SJCRH30 (cell line): ENCODE data around the gene KRTAP4-16. TPM values are rescaled to one million over a fixed set of nuclear protein-coding genes. Genes with fewer than 3 reads are reported as not detected.
"Not testable (repeated sequence)": the region's sequence is repeated elsewhere in the genome, so short reads cannot be mapped to it uniquely, and the experiment has no call there.

Experiments used
- DNase-seq, 2 experiments: peaks; one replicate each; pipeline ENCODE4 v3.0.0-alpha.2; 2015 to 2020
- H3K27ac ChIP-seq: fragments of 250-450 bp; sonication (Bioruptor Pico); 2 replicates; pipeline ENCODE4 v1.5.1; 2020; ENCODE audit warnings: mild to moderate bottlenecking, moderate library complexity
- H3K27me3 ChIP-seq: fragments of 250-450 bp; sonication (Bioruptor Pico); 2 replicates; pipeline ENCODE4 v1.5.1; 2020; ENCODE audit warnings: mild to moderate bottlenecking, moderate library complexity
- H3K36me3 ChIP-seq: fragments of 250-450 bp; sonication (Bioruptor Pico); 2 replicates; pipeline ENCODE4 v1.5.1; 2020; ENCODE audit warnings: mild to moderate bottlenecking, moderate library complexity
- H3K4me1 ChIP-seq: fragments of 250-450 bp; sonication (Bioruptor Pico); 2 replicates; pipeline ENCODE4 v1.5.1; 2020; ENCODE audit warnings: mild to moderate bottlenecking, moderate library complexity
- H3K4me3 ChIP-seq: fragments of 250-450 bp; sonication (Bioruptor Pico); 2 replicates; pipeline ENCODE4 v1.5.1; 2020; ENCODE audit warnings: mild to moderate bottlenecking, moderate library complexity
- H3K9me3 ChIP-seq: fragments of 250-450 bp; sonication (Bioruptor Pico); replicated peaks from 2 replicates; pipeline ENCODE4 v1.5.1; 2020; ENCODE audit warnings: mild to moderate bottlenecking, moderate library complexity
- total RNA-seq: library from RNA; depleted of rRNA; stranded (reverse); fragments of >200 nt; shearing (Covaris generic); gene quantifications from 2 replicates; pipeline ENCODE4 v1.2.3, GENCODE V29; 2014

KRTAP4-16 gene
- total RNA-seq, 1 experiment from 2014 or later, result not detected

DNA sequence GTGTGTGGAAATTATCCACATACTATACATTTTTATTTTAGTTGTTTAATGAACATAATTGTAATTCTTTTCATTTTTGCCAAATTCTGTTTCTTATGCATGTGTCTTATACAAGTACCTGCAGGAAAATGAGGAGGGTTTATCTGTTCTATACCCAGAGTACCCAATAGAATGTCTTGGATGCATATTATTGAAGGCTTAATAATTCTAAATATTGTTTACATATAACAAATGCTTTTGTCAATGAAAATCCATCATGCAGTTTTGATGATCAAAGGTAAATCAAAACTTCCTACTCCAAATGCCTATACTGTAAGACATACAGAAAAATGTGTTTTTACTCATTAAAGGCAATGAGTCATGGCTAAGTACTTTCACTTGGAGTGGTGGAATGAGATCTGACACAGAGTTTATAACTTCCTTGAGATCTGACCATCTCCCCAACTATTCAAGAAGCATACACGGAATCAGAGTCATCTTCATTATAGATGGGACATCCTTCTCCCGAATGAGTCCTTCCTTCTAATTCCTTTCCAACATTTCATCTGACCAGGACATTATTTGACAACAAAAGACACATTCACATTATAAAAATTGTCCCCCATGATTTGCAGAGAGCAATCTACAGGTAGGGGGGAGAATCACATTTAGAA lies 2.5 kb upstream of the KRTAP4-16 start:
- H3K27me3 ChIP-seq, H3K9me3 ChIP-seq, H3K27ac ChIP-seq, H3K36me3 ChIP-seq, DNase-seq, H3K4me1 ChIP-seq, H3K4me3 ChIP-seq: not testable (repeated sequence)

- Histone ChIP-seq H3K9me3 (0 out of 2 replicates have a peak, but pooled peaks cover 3% of the 10 kb centered on the region), H3K36me3 (no peaks in the 10 kb centered on the region), H3K4me1 (0 out of 2 replicates have a peak, but pooled peaks cover 2% of the 10 kb centered on the region), H3K27me3 (no peaks in the 10 kb centered on the region), H3K27ac (no peak overlapping the region), H3K4me3 (no peak overlapping the region)
- DNase-seq, result no peak
These were observed 1.9 kb upstream of the KRTAP4-16 start for GRCh38 chr17:41103896-41104295.

DNA sequence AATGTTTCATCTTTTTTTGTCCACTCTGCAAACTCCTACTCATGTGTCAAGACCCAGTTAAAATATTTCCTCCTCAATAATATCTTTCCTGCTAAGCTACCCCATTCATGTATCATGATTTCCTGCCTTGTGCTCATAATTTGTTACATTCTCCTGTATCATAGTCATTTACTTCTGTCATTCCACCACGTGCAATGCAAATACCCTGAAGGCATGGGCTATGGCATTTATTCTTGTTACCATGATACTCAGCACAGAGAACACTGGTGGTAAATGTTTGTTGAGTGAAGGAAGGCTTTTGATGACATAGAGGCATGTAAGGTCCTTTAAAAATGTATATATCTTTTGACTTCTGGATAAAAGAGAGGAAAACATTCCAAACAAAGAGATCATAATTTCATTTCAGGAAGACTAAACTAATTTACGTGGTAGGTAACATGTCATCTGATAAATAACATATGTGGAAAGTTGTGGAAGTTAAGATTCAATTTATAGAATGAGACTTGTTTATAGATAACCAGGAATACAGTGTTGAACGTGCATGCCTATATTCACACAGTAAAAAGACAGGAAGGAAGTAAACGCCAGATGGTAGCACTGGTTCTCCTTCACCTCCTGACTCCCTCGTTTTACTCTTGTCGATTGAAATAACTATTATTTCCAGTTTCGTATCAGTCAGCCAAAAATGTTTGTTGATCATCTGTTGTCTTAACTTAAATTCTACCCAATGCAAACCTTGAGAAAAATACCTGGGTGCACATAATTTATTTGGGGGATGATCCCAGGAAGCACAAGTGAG lies 2.1 kb downstream of the KRTAP4-16 start:
- not testable (repeated sequence) for H3K36me3 ChIP-seq, DNase-seq, H3K9me3 ChIP-seq, H3K4me3 ChIP-seq, H3K4me1 ChIP-seq, H3K27me3 ChIP-seq, H3K27ac ChIP-seq

DNA sequence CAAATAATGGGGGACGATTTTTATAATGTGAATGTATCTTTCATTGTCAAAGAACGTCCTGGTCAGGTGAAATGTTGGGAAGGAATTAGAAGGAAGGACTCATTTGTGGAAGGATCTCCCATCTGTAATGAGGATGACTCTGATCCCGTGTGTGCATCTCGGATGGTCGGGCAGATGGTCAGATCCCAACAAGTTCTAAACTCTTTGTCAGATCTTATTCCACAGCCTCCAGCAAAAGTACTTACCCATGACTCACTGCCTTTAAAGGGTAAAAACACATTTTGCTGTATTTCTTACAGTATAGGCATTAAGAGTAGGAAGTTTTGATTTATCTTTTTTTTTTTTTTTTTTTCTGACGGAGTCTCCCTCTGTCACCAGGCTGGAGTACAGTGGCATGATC lies 3.5 kb downstream of the KRTAP4-16 start:
- no peak for DNase-seq
- no peaks in the 10 kb centered on the region for H3K36me3 ChIP-seq
- H3K27ac ChIP-seq, result no peak overlapping the region
- no peaks in the 10 kb centered on the region for H3K9me3 ChIP-seq
- H3K27me3 ChIP-seq, result no peaks in the 10 kb centered on the region
- 0 out of 2 replicates have a peak, but pooled peaks cover 2% of the 10 kb centered on the region for H3K4me1 ChIP-seq
- no peak overlapping the region for H3K4me3 ChIP-seq

DNA sequence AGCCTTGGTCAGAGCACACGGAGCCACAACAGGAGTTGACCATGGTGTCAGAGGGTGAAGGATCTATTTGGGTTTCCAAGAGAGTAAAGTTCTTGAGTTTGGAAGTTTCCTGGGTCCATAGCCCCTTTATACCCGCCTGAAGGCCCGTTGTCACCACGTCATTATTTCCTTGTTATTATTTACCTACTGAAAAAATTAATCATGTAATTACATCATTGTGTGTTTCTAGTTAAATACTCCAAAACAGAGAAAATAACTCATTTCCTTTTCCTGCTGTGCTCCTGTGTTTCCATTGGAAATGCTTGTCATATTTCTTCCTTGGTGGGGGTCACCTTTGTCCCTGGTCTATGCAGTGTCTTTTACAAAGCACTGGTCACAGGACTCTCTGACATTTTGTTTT lies 4.0 kb downstream of the KRTAP4-16 start, which contains the start of gene KRTAP4-8:
TSS of gene KRTAP4-8 (minus strand) at position 101 of the 400 bp plus-strand sequence. CDS start at position 43, 58 bp downstream.
- DNase-seq, result no peak
- Histone ChIP-seq H3K4me3 (no peak within 1 kb of the TSS), H3K36me3 (no peaks in the 10 kb centered on the region), H3K27me3 (no peaks in the 10 kb centered on the region), H3K4me1 (0 out of 2 replicates have a peak, but pooled peaks cover 2% of the 10 kb centered on the region), H3K27ac (no peak within 1 kb of the TSS), H3K9me3 (no peaks in the 10 kb centered on the region)

- Histone ChIP-seq H3K27me3 (no peaks in the 10 kb centered on the region), H3K4me3 (no peak overlapping the region), H3K4me1 (no peaks in the 10 kb centered on the region), H3K36me3 (no peaks in the 10 kb centered on the region), H3K9me3 (no peaks in the 10 kb centered on the region), H3K27ac (no peak overlapping the region)
- DNase-seq, result no peak
These were observed 6.0 kb downstream of the KRTAP4-16 start for GRCh38 chr17:41096055-41096454.

DNA sequence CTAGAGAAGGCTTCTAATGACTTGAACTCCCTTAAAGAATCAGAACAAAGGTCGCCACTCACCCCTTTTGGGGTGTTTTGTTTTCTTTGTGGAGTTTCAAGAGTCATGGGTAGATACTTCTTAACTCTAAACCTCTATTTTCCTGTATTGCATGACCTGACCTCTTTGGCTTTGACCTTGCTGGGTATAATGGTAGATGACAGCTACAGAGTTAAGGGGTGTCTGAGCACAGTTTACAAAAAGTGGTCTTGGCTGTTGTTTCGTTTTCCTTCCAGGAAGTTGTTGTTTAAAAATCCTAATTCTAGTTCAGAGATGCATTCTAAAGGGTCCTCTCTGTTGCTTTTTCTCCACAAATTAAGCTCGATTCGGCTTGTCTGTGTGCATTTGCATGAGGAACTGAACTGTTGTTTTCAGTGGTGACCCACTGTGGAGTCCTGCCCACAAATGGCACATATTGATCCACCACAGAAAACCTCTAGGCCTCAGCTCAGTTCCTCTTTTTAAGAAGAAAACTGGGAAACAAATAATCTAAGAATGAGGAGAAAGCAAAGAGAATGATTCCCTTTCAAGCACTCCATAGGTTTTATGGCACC lies 13.2 kb downstream of the KRTAP4-16 start:
- not testable (repeated sequence) for DNase-seq

DNA sequence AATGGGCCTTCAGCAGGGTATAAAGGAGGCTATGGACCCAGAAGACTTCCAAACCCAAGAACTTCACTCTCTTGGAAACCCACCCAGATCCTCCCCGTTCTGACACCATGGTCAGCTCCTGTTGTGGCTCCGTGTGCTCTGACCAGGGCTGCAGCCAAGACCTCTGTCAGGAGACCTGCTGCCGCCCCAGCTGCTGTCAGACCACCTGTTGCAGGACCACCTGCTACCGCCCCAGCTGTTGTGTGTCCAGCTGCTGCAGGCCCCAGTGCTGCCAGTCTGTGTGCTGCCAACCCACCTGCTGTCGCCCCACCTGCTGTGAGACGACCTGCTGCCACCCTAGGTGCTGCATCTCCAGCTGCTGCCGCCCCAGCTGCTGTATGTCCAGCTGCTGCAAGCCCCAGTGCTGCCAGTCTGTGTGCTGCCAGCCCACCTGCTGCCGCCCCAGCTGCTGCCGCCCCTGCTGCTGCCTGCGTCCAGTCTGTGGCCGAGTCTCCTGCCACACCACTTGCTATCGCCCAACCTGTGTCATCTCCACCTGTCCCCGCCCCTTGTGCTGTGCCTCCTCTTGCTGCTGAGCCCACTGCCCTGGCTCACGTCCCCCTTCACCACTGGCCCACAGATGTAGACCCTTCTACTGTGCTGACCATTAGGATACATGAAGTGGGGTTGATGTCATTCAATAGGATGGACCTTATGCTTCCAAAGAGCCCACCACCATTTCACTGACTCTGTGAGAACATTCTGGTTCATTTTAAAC lies 17.7 kb downstream of the KRTAP4-16 start, which contains the start of gene KRTAP4-7:
TSS of gene KRTAP4-7 (plus strand) at position 51 of the 757 bp plus-strand sequence. CDS start at position 108, 57 bp downstream.
- H3K9me3 ChIP-seq, H3K4me3 ChIP-seq, H3K4me1 ChIP-seq, H3K36me3 ChIP-seq, H3K27me3 ChIP-seq, H3K27ac ChIP-seq: not testable (repeated sequence)
- peak; percentile 70 to 81 for DNase-seq

More for the DNA sequence above, 13.2 kb downstream of the KRTAP4-16 start:
- H3K36me3 ChIP-seq, H3K4me1 ChIP-seq, H3K4me3 ChIP-seq, H3K9me3 ChIP-seq, H3K27ac ChIP-seq, H3K27me3 ChIP-seq: not testable (repeated sequence)

DNA sequence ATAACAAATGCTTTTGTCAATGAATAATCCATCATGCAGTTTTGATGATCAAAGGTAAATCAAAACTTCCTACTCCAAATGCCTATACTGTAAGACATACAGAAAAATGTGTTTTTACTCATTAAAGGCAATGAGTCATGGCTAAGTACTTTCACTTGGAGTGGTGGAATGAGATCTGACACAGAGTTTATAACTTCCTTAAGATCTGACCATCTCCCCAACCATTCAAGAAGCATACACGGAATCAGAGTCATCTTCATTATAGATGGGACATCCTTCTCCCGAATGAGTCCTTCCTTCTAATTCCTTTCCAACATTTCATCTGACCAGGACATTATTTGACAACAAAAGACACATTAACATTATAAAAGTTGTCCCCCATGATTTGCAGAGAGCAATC lies 18.6 kb downstream of the KRTAP4-16 start:
- H3K36me3 ChIP-seq, H3K9me3 ChIP-seq, H3K4me3 ChIP-seq, DNase-seq, H3K27me3 ChIP-seq, H3K4me1 ChIP-seq, H3K27ac ChIP-seq: not testable (repeated sequence)

GRCh38 chr17:41082626-41083025 lies 19.4 kb downstream of the KRTAP4-16 start:
- Histone ChIP-seq H3K27me3 (no peaks in the 10 kb centered on the region), H3K4me3 (no peak overlapping the region), H3K9me3 (no peaks in the 10 kb centered on the region), H3K36me3 (no peaks in the 10 kb centered on the region), H3K4me1 (no peaks in the 10 kb centered on the region), H3K27ac (no peak overlapping the region)
- DNase-seq, result no peak

- no peak for DNase-seq
- Histone ChIP-seq H3K36me3 (no peaks in the 10 kb centered on the region), H3K27ac (no peak overlapping the region), H3K4me1 (peaks cover 7% of the 10 kb centered on the region), H3K9me3 (no peaks in the 10 kb centered on the region), H3K27me3 (no peaks in the 10 kb centered on the region), H3K4me3 (no peak overlapping the region)
These were observed 25.2 kb downstream of the KRTAP4-16 start for GRCh38 chr17:41076788-41077187.

- peaks cover 25% of the 10 kb centered on the region for H3K4me1 ChIP-seq
- H3K4me3 ChIP-seq, result no peak overlapping the region
These were observed 28.3 kb downstream of the KRTAP4-16 start for GRCh38 chr17:41073676-41074075.

GRCh38 chr17:41071606-41072360 lies 30.2 kb downstream of the KRTAP4-16 start:
- Histone ChIP-seq H3K27me3 (no peaks in the 10 kb centered on the region), H3K27ac (peak overlapping the region; percentile 77), H3K4me1 (peaks cover 27% of the 10 kb centered on the region), H3K36me3 (no peaks in the 10 kb centered on the region), H3K4me3 (no peak overlapping the region), H3K9me3 (no peaks in the 10 kb centered on the region)
- DNase-seq, result peak; percentile 98

More at GRCh38 chr17:41073676-41074075, 28.3 kb downstream of the KRTAP4-16 start:
- Histone ChIP-seq H3K9me3 (no peaks in the 10 kb centered on the region), H3K36me3 (no peaks in the 10 kb centered on the region), H3K27ac (no peak overlapping the region), H3K27me3 (no peaks in the 10 kb centered on the region)
- no peak for DNase-seq

DNA sequence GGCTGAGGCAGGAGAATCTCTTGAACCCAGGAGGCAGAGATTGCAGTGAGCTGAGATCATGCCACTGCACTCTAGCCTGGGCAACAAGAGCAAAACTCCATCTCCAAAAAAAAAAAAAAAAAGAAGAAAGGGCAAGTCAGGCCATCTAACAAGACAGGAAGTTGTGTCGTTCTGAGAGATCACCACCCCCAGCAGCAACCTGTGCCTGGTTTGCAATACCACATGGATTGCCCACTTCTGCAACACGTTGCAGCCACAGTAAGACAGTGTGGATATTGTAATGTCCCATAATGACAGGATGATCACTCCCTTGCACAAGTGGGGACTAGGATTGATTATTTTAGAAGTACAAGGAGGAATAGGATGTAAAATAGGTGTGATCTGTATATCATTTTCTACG lies 33.0 kb downstream of the KRTAP4-16 start:
- Histone ChIP-seq H3K4me1 (peaks cover 51% of the 10 kb centered on the region), H3K27ac (no peak overlapping the region), H3K27me3 (no peaks in the 10 kb centered on the region), H3K4me3 (no peak overlapping the region), H3K36me3 (no peaks in the 10 kb centered on the region), H3K9me3 (no peaks in the 10 kb centered on the region)
- DNase-seq, result no peak
